GM08714 (cell line): ENCODE results near the gene SZT2.
"Not testable (repeated sequence)": the region's sequence is repeated elsewhere in the genome, so short reads cannot be mapped to it uniquely, and the experiment has no call there.

ENCODE experiments used
- H3K4me3 ChIP-seq: fragments of 200-500 bp; sonication (Bioruptor generic); 2 replicates; pipeline ENCODE4 v1.5.1; 2014; ENCODE audit warnings: mild to moderate bottlenecking, low read length, inconsistent platforms
- ZNF274 ChIP-seq: IDR thresholded peaks from 2 replicates; pipeline ENCODE4 v1.6.1; 2012; ENCODE audit warnings: mild to moderate bottlenecking, low read depth, low read length

Gene SZT2

GRCh38 chr1:43396059-43396458 is 6.4 kb downstream of the SZT2 start:
- no peak for TF ChIP-seq ZNF274
- no peak overlapping the region for H3K4me3 ChIP-seq

GRCh38 chr1:43398227-43398626 is 8.5 kb downstream of the SZT2 start:
- no peak for TF ChIP-seq ZNF274
- H3K4me3 ChIP-seq, result no peak overlapping the region

GRCh38 chr1:43400441-43400840 is 10.7 kb downstream of the SZT2 start:
- H3K4me3 ChIP-seq, result not testable (repeated sequence)

GRCh38 chr1:43402089-43402865 is 12.6 kb downstream of the SZT2 start:
- TF ChIP-seq ZNF274, result no peak
- H3K4me3 ChIP-seq, result no peak overlapping the region

- H3K4me3 ChIP-seq, result no peak overlapping the region
- TF ChIP-seq ZNF274, result no peak
These were observed 14.7 kb downstream of the SZT2 start for GRCh38 chr1:43404353-43404752.

- no peak overlapping the region for H3K4me3 ChIP-seq
- TF ChIP-seq ZNF274, result no peak
These were observed 15.6 kb downstream of the SZT2 start for GRCh38 chr1:43405219-43405875.

- no peak overlapping the region for H3K4me3 ChIP-seq
These were observed 16.2 kb downstream of the SZT2 start for GRCh38 chr1:43405876-43406234.

GRCh38 chr1:43410571-43410970 is 20.9 kb downstream of the SZT2 start:
- H3K4me3 ChIP-seq, result no peak overlapping the region
- no peak for TF ChIP-seq ZNF274

More at GRCh38 chr1:43405876-43406234, 16.2 kb downstream of the SZT2 start:
- TF ChIP-seq ZNF274, result no peak

GRCh38 chr1:43413426-43413825 is 23.7 kb downstream of the SZT2 start:
- H3K4me3 ChIP-seq, result not testable (repeated sequence)

- H3K4me3 ChIP-seq, result no peak overlapping the region
- TF ChIP-seq ZNF274, result no peak
These were observed 25.0 kb downstream of the SZT2 start for GRCh38 chr1:43414634-43415223.

- TF ChIP-seq ZNF274, result no peak
- H3K4me3 ChIP-seq, result no peak overlapping the region
These were observed 26.2 kb downstream of the SZT2 start for GRCh38 chr1:43415901-43416300.

GRCh38 chr1:43418858-43419257 is 29.2 kb downstream of the SZT2 start:
- no peak for TF ChIP-seq ZNF274
- H3K4me3 ChIP-seq, result no peak overlapping the region

- no peak for TF ChIP-seq ZNF274
These were observed 30.1 kb downstream of the SZT2 start for GRCh38 chr1:43419627-43420425.

GRCh38 chr1:43420874-43421273 is 31.2 kb downstream of the SZT2 start:
- TF ChIP-seq ZNF274, result no peak

More at GRCh38 chr1:43419627-43420425, 30.1 kb downstream of the SZT2 start:
- no peak overlapping the region for H3K4me3 ChIP-seq

More at GRCh38 chr1:43420874-43421273, 31.2 kb downstream of the SZT2 start:
- H3K4me3 ChIP-seq, result no peak overlapping the region
